OCI-LY7 (cell line): ENCODE measurements around the gene CCDC91. TPM values are rescaled to one million over a fixed set of nuclear protein-coding genes. Genes with fewer than 3 reads are reported as not detected.

Experiments
- Bru-seq: library from RNA; stranded (reverse); fragments of 400-500 nt; gene quantifications from one replicate; lab custom pipeline; 2021; lab: Mats Ljungman, UMichigan
- BruChase-seq, 2 experiments: library from RNA; stranded (reverse); fragments of 400-500 nt; gene quantifications; one replicate each; lab custom pipeline; 2021; lab: Mats Ljungman, UMichigan
- BruUV-seq: library from RNA; stranded (reverse); fragments of 400-500 nt; replicated peaks from 2 replicates; lab custom pipeline; 2021; lab: Mats Ljungman, UMichigan
- CTCF ChIA-PET: fragments of 300-600 bp; sonication (Branson Sonifier 250); formaldehyde crosslinking; loops from one replicate; lab custom pipeline; 2022; ENCODE audit warnings: antibody characterized with exemption; ENCODE audit not compliant: unreplicated experiment; lab: Charles Lee
- POLR2A ChIA-PET: fragments of 300-600 bp; sonication (Branson Sonifier 250); formaldehyde crosslinking; loops from one replicate; lab custom pipeline; 2022; ENCODE audit warnings: antibody characterized with exemption; lab: Charles Lee
- DNase-seq: peaks from one replicate; pipeline ENCODE4 v3.0.0-alpha.2; 2015; ENCODE audit warnings: low spot score
- H2AFZ ChIP-seq: fragments of 200-600 bp; sonication (generic), shearing (Covaris generic); 2 replicates; pipeline ENCODE4 v1.6.1; 2014; ENCODE audit warnings: mild to moderate bottlenecking, antibody characterized with exemption, low read length, moderate library complexity
- H3K27ac ChIP-seq: fragments of 200-600 bp; sonication (generic); 2 replicates; pipeline ENCODE4 v1.5.1; 2014; ENCODE audit warnings: mixed run types, low read depth, mild to moderate bottlenecking, moderate library complexity, low read length, inconsistent platforms; ENCODE audit not compliant: poor library complexity, severe bottlenecking
- H3K36me3 ChIP-seq: fragments of 200-600 bp; sonication (generic); 2 replicates; pipeline ENCODE4 v1.6.1; 2014; ENCODE audit warnings: mild to moderate bottlenecking, antibody characterized with exemption, low read length, moderate library complexity, mixed read lengths; ENCODE audit not compliant: insufficient read depth
- H3K4me1 ChIP-seq: fragments of 200-600 bp; sonication (generic); 2 replicates; pipeline ENCODE4 v1.5.1; 2014; ENCODE audit warnings: mild to moderate bottlenecking, low read length; ENCODE audit not compliant: insufficient read depth, poor library complexity, severe bottlenecking
- H3K4me2 ChIP-seq: fragments of 200-600 bp; sonication (generic); 2 replicates; pipeline ENCODE4 v1.6.1; 2014; ENCODE audit warnings: mild to moderate bottlenecking, low read length
- H3K4me3 ChIP-seq: fragments of 200-600 bp; sonication (generic); 2 replicates; pipeline ENCODE4 v1.5.1; 2014; ENCODE audit warnings: mild to moderate bottlenecking, low read depth, low read length; ENCODE audit not compliant: poor library complexity, severe bottlenecking
- H3K79me2 ChIP-seq: fragments of 200-600 bp; sonication (generic); 2 replicates; pipeline ENCODE4 v1.6.1; 2016; ENCODE audit warnings: low read depth, mild to moderate bottlenecking, low read length, moderate library complexity, mixed read lengths; ENCODE audit not compliant: insufficient read depth
- H3K9me2 ChIP-seq: fragments of 200-600 bp; sonication (generic); 2 replicates; pipeline ENCODE4 v1.6.1; 2016; ENCODE audit warnings: mild to moderate bottlenecking, low read length, mixed read lengths; ENCODE audit not compliant: insufficient read depth
- H3K9me3 ChIP-seq: fragments of 200-600 bp; sonication (generic); 2 replicates; pipeline ENCODE4 v1.6.1; 2014; ENCODE audit warnings: mild to moderate bottlenecking, mixed run types, low read length, mixed read lengths
- H4K20me1 ChIP-seq: fragments of 200-600 bp; sonication (generic); 2 replicates; pipeline ENCODE4 v1.6.1; 2014; ENCODE audit warnings: mild to moderate bottlenecking, antibody characterized with exemption, low read length, moderate library complexity, mixed read lengths; ENCODE audit not compliant: insufficient read depth
- EZH2phosphoT487 ChIP-seq: fragments of 200-600 bp; sonication (generic); IDR thresholded peaks from 2 replicates; pipeline ENCODE4 v1.6.1; 2018; ENCODE audit warnings: low read depth, borderline replicate concordance, mild to moderate bottlenecking, mixed run types, antibody characterized with exemption, low read length, moderate library complexity, mixed read lengths
- intact Hi-C: fragments of 100-400 bp; cut with micrococcal nuclease; formaldehyde crosslinking; loops from one replicate; pipeline ENCODE4 v1.10.0; 2022; ENCODE audit not compliant: unreplicated experiment
- long read RNA-seq: library from polyadenylated mRNA; stranded (forward); transcript quantifications from one replicate; pipeline ENCODE4 v2.0.0, GENCODE V29; 2022
- total RNA-seq, 2 experiments: library from RNA; depleted of rRNA in 1 of 2; stranded (reverse); fragments of >200 nt in 1 of 2; shearing (Covaris generic) in 1 of 2; gene quantifications; 2 replicates each; pipeline ENCODE4 v1.2.3, GENCODE V29; 2014 to 2022
- TF ChIP-seq, protein P1 (sequence below): fragments of 200-600 bp; sonication (generic); conservative IDR thresholded peaks from 2 replicates; pipeline ENCODE4 v1.5.1; 2014; ENCODE audit warnings: mild to moderate bottlenecking, antibody characterized with exemption, low read length, moderate library complexity, mixed read lengths

The CCDC91 gene, protein sequence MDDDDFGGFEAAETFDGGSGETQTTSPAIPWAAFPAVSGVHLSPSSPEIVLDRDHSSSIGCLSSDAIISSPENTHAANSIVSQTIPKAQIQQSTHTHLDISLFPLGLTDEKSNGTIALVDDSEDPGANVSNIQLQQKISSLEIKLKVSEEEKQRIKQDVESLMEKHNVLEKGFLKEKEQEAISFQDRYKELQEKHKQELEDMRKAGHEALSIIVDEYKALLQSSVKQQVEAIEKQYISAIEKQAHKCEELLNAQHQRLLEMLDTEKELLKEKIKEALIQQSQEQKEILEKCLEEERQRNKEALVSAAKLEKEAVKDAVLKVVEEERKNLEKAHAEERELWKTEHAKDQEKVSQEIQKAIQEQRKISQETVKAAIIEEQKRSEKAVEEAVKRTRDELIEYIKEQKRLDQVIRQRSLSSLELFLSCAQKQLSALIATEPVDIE
- total RNA-seq (2014; rRNA removed; shearing (Covaris generic)): 15.8 and 17.7 TPM in 2 replicates
- 23.8 and 26.2 TPM in 2 replicates for total RNA-seq (2022)
- Bru-seq, nascent RNA: percentile 73 among the genes with signal in this experiment
- percentile 52 among the genes with signal in this experiment for BruChase-seq, experiment 1, labeled RNA remaining after a 6-hour chase
- BruChase-seq, experiment 2, labeled RNA remaining after a 2-hour chase: percentile 61 among the genes with signal in this experiment
- long read RNA-seq, partial matches to known transcripts: 6 of 54 reads
- long read RNA-seq, other reads (novel, unspliced or antisense): 47 of 54 reads

DNA sequence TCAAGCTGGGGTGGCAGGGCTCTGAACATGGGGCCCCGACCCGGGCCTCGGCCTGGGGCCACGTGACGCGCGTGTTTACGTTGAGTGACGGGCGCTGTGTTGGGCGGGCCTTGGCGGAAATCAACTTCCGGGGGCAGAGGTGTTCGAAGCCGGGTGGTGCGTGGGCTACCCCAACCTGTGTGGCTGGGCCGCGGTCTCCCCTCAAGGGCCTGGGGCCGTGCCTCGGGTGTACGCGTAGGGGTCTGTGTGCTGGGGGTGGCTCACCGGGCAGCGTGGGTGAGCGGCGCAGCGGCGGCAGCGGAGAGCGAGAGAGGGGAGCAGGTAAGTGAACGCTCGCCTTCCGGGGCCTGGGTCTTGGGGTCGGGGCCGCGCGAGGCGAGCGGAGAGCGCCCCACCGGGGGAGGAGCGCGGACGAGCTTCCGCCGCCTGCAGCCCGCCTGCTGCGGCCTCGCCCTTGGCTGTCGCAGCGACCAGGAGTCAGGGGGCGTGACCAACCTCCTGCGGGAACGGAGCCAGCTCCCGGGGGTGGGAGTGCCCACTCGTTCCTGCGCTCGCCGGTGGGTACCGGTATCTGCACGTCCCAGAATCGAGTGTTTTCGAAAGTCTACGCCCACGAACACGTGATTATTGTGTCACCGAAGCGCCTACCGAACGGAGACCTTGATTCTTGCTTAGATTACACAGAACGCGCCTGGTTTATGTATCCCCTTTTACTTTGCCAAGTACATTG lies at the start of gene CCDC91:
TSS of gene CCDC91 (plus strand) at position 136 of the 730 bp plus-strand sequence. CDS start 66,760 bp downstream, outside the sequence.
- Histone ChIP-seq H3K79me2 (peaks cover 25% of the 10 kb centered on the region; the same call in 1 of the 2 replicates), H3K9me3 (no peaks in the 10 kb centered on the region), H3K4me1 (peaks cover 15% of the 10 kb centered on the region), H4K20me1 (no peaks in the 10 kb centered on the region), H2AFZ (peak within 1 kb of the TSS; percentile 100), H3K4me2 (peak within 1 kb of the TSS; percentile 82), H3K9me2 (no peaks in the 10 kb centered on the region), H3K27ac (peak within 1 kb of the TSS; percentile 49), H3K36me3 (peaks cover 4% of the 10 kb centered on the region; the same call in 1 of the 2 replicates), H3K4me3 (peak within 1 kb of the TSS; percentile 83)
- ChIA-PET POLR2A (interaction anchor here (0.7 kb wide), 1 partner anchor 318 kb away, joined by 3 read pairs; no protein-coding TSS in a partner anchor), CTCF (no interaction called here)
- DNase-seq: peak; percentile 87
- no TSS peak for BruUV-seq
- intact Hi-C loops: loop anchor here (10.0 kb wide), 1 partner anchor 476 kb away; the partner anchor contains the start of gene MRPS35
- no peak for TF ChIP-seq EZH2phosphoT487
- TF ChIP-seq, protein P1, sequence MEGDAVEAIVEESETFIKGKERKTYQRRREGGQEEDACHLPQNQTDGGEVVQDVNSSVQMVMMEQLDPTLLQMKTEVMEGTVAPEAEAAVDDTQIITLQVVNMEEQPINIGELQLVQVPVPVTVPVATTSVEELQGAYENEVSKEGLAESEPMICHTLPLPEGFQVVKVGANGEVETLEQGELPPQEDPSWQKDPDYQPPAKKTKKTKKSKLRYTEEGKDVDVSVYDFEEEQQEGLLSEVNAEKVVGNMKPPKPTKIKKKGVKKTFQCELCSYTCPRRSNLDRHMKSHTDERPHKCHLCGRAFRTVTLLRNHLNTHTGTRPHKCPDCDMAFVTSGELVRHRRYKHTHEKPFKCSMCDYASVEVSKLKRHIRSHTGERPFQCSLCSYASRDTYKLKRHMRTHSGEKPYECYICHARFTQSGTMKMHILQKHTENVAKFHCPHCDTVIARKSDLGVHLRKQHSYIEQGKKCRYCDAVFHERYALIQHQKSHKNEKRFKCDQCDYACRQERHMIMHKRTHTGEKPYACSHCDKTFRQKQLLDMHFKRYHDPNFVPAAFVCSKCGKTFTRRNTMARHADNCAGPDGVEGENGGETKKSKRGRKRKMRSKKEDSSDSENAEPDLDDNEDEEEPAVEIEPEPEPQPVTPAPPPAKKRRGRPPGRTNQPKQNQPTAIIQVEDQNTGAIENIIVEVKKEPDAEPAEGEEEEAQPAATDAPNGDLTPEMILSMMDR: 0 out of 2 replicates have a peak, but pooled peaks have one; percentile 19

DNA sequence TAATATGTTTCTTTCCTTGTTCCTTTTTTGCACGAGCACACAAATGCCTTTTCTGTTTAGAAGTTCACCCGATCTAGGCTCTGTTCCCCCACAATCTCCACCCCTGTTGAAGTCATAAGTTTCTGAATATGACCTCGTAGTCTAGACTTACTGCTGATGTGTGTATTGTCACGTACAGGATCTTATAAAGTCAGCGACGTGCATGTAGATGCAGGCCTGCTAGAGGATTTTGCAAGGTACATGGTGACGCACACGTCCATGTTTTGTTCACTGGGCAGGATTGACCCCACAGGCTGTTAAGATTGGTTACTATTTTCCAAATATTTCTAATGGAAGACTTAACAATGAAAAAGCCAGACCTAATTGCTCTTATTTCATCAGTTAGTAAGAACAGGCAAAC lies 46.2 kb upstream of the CCDC91 start:
- no peak overlapping the region for H3K4me3 ChIP-seq
- H3K4me1 ChIP-seq: no peaks in the 10 kb centered on the region
- H3K9me2 ChIP-seq: no peaks in the 10 kb centered on the region
- DNase-seq: no peak
- intact Hi-C loops: no loop called here
- ChIA-PET POLR2A (no interaction called here), CTCF (no interaction called here)
- no peak overlapping the region for H3K27ac ChIP-seq
- no peaks in the 10 kb centered on the region for H3K9me3 ChIP-seq
- no peaks in the 10 kb centered on the region for H4K20me1 ChIP-seq
- H3K79me2 ChIP-seq: no peaks in the 10 kb centered on the region
- H3K4me2 ChIP-seq: no peak overlapping the region
- H2AFZ ChIP-seq: no peak overlapping the region
- TF ChIP-seq EZH2phosphoT487: no peak
- TF ChIP-seq, protein P1: no peak
- no peaks in the 10 kb centered on the region for H3K36me3 ChIP-seq
- no TSS peak for BruUV-seq
